H1 (cell line): ENCODE data around the gene SLC9A3. TPM values are rescaled to one million over a fixed set of nuclear protein-coding genes. Genes with fewer than 3 reads are reported as not detected.

Source experiments
- CTCF ChIA-PET: fragments of 300-600 bp; sonication (Branson Sonifier 250); formaldehyde crosslinking; loops from one replicate; lab custom pipeline; 2021; ENCODE audit not compliant: partially characterized antibody; lab: Charles Lee
- POLR2A ChIA-PET: fragments of 300-600 bp; sonication (Branson Sonifier 250); formaldehyde crosslinking; loops from one replicate; lab custom pipeline; 2021; ENCODE audit warnings: inconsistent platforms; ENCODE audit not compliant: partially characterized antibody; lab: Charles Lee
- DNase-seq, 2 experiments: peaks; one replicate each; pipeline versions ENCODE4 v3.0.0 to v3.0.0-alpha.2; 2010 to 2022; ENCODE audit warnings: low spot score in 2 of 2, low read depth in 1 of 2, mixed read lengths in 1 of 2
- FAIRE-seq: peaks from 2 replicates; lab custom pipeline; 2011; peaks lifted over from hg19 to GRCh38; lab: Jason Lieb, UNC
- H2AFZ ChIP-seq: 2 replicates; pipeline ENCODE4 v1.8.1; 2012; ENCODE audit warnings: low read length, inconsistent platforms
- H2AK5ac ChIP-seq: 2 replicates; pipeline ENCODE4 v1.6.1; 2013; ENCODE audit warnings: low read depth, low read length
- H2BK120ac ChIP-seq: replicated peaks from 2 replicates; pipeline ENCODE3; 2013; ENCODE audit warnings: low read depth, low read length, inconsistent platforms
- H2BK12ac ChIP-seq: 2 replicates; pipeline ENCODE4 v1.6.1; 2013; ENCODE audit warnings: low read depth, low read length
- H2BK15ac ChIP-seq: 2 replicates; pipeline ENCODE4 v1.6.1; 2013; ENCODE audit warnings: low read length
- H2BK20ac ChIP-seq: 2 replicates; pipeline ENCODE4 v1.6.1; 2013; ENCODE audit warnings: low read length
- H2BK5ac ChIP-seq: 2 replicates; pipeline ENCODE4 v1.6.1; 2013; ENCODE audit warnings: low read depth, low read length
- H3K14ac ChIP-seq: 2 replicates; pipeline ENCODE4 v1.6.1; 2013; ENCODE audit warnings: inconsistent platforms; ENCODE audit not compliant: insufficient read length
- H3K18ac ChIP-seq: 2 replicates; pipeline ENCODE4 v1.6.1; 2013; ENCODE audit warnings: low read length; ENCODE audit errors: extremely low read depth
- H3K23ac ChIP-seq: 2 replicates; pipeline ENCODE4 v1.6.1; 2013; ENCODE audit warnings: inconsistent platforms; ENCODE audit not compliant: insufficient read length
- H3K23me2 ChIP-seq: 2 replicates; pipeline ENCODE4 v1.6.1; 2013; ENCODE audit warnings: low read depth, low read length
- H3K27ac ChIP-seq: 2 replicates; pipeline ENCODE4 v1.6.1; 2011; ENCODE audit warnings: low read depth, low read length, inconsistent platforms
- H3K27me3 ChIP-seq, 4 experiments: replicated peaks in 1 of 4; 1 replicate in 1 of 4; 2 replicates in 3 of 4; pipeline versions ENCODE4 v1.6.1 to v1.8.1; 2011 to 2013; ENCODE audit warnings: low read length in 3 of 4, mild to moderate bottlenecking in 3 of 4, inconsistent platforms in 2 of 4, mixed read lengths in 2 of 4, moderate library complexity in 1 of 4; ENCODE audit not compliant: control insufficient read depth in 3 of 4, insufficient read depth in 3 of 4; ENCODE audit errors: extremely low read depth in 1 of 4
- H3K36me3 ChIP-seq, 4 experiments: 2 replicates each; pipeline versions ENCODE4 v1.6.1 to v1.8.1; 2011 to 2013; ENCODE audit warnings: mild to moderate bottlenecking in 4 of 4, low read length in 3 of 4, moderate library complexity in 2 of 4, control low read depth in 1 of 4, inconsistent platforms in 1 of 4; ENCODE audit not compliant: insufficient read depth in 4 of 4, control insufficient read depth in 2 of 4
- H3K4ac ChIP-seq: replicated peaks from 2 replicates; pipeline ENCODE3; 2013; ENCODE audit warnings: low read length, low read depth, mixed read lengths, inconsistent platforms; ENCODE audit not compliant: insufficient read length
- H3K4me1 ChIP-seq, 4 experiments: replicated peaks in 1 of 4; 1 replicate in 1 of 4; 2 replicates in 3 of 4; pipeline versions ENCODE4 v1.6.1 to v1.8.1; 2011 to 2013; ENCODE audit warnings: low read length in 3 of 4, inconsistent platforms in 2 of 4, mixed read lengths in 1 of 4; ENCODE audit not compliant: insufficient read depth in 4 of 4, control insufficient read depth in 3 of 4
- H3K4me2 ChIP-seq, 2 experiments: 2 replicates each; pipeline versions ENCODE4 v1.6.1 to v1.8.1; 2011 to 2013; ENCODE audit warnings: low read depth in 2 of 2, low read length in 2 of 2, control low read depth in 1 of 2, inconsistent platforms in 1 of 2, mild to moderate bottlenecking in 1 of 2; ENCODE audit not compliant: insufficient read depth in 1 of 2
- H3K4me3 ChIP-seq, 4 experiments: fragments of 200-600, 300-600 bp in 1 of 4; sonication (generic), shearing (Covaris generic), sonication (Bioruptor Twin) in 1 of 4; 2 replicates each; pipeline versions ENCODE4 v1.5.1 to v1.8.1; 2011 to 2016; ENCODE audit warnings: low read length in 4 of 4, low read depth in 3 of 4, control low read depth in 2 of 4, inconsistent platforms in 2 of 4, mild to moderate bottlenecking in 2 of 4, mixed read lengths in 1 of 4, moderate library complexity in 1 of 4; ENCODE audit not compliant: insufficient read depth in 2 of 4; ENCODE audit errors: extremely low read depth in 1 of 4
- H3K56ac ChIP-seq: replicated peaks from 2 replicates; pipeline ENCODE3; 2013; ENCODE audit warnings: low read depth, mild to moderate bottlenecking, mixed read lengths, low read length, inconsistent platforms; ENCODE audit not compliant: insufficient read length
- H3K79me1 ChIP-seq: 2 replicates; pipeline ENCODE4 v1.6.1; 2013; ENCODE audit warnings: low read depth, low read length, control low read depth
- H3K79me2 ChIP-seq, 2 experiments: 2 replicates each; pipeline versions ENCODE4 v1.6.1 to v1.8.1; 2012 to 2013; ENCODE audit warnings: low read length in 2 of 2, mild to moderate bottlenecking in 2 of 2, inconsistent platforms in 1 of 2; ENCODE audit not compliant: insufficient read depth in 2 of 2, control insufficient read depth in 1 of 2
- H3K9ac ChIP-seq, 4 experiments: replicated peaks in 1 of 4; 1 replicate in 1 of 4; 2 replicates in 3 of 4; pipeline versions ENCODE4 v1.6.1 to v1.8.1; 2011 to 2013; ENCODE audit warnings: low read depth in 3 of 4, low read length in 3 of 4, control low read depth in 2 of 4, mild to moderate bottlenecking in 2 of 4, moderate library complexity in 2 of 4, inconsistent platforms in 1 of 4; ENCODE audit errors: extremely low read depth in 1 of 4
- H3K9me3 ChIP-seq, 2 experiments: 2 replicates each; pipeline versions ENCODE4 v1.6.1 to v1.8.1; 2012 to 2013; ENCODE audit warnings: mild to moderate bottlenecking in 2 of 2, moderate library complexity in 2 of 2, control low read depth in 1 of 2, inconsistent platforms in 1 of 2, low read depth in 1 of 2, low read length in 1 of 2, mixed read lengths in 1 of 2; ENCODE audit not compliant: insufficient read depth in 2 of 2
- H4K20me1 ChIP-seq, 2 experiments: replicated peaks in 1 of 2; 2 replicates each; pipeline versions ENCODE3 to v1.8.1; 2011 to 2013; ENCODE audit warnings: inconsistent platforms in 2 of 2, low read length in 2 of 2, mild to moderate bottlenecking in 1 of 2; ENCODE audit not compliant: insufficient read depth in 2 of 2, control insufficient read depth in 1 of 2
- H4K5ac ChIP-seq: 2 replicates; pipeline ENCODE4 v1.6.1; 2013; ENCODE audit warnings: low read length, low read depth, mixed read lengths, inconsistent platforms; ENCODE audit not compliant: insufficient read length
- H4K8ac ChIP-seq: 2 replicates; pipeline ENCODE4 v1.8.0; 2013; ENCODE audit warnings: mild to moderate bottlenecking, moderate library complexity, low read length, inconsistent platforms; ENCODE audit not compliant: insufficient read depth; ENCODE audit errors: extremely low read depth
- H4K91ac ChIP-seq: replicated peaks from 2 replicates; pipeline ENCODE3; 2013; ENCODE audit warnings: low read length, mixed read lengths, inconsistent platforms; ENCODE audit not compliant: insufficient read length
- KDM5A ChIP-seq: fragments of 200-600 bp; IDR thresholded peaks from 2 replicates; pipeline ENCODE4 v1.7.1; 2012; ENCODE audit warnings: mild to moderate bottlenecking, low read length, inconsistent platforms, mixed read lengths
- RBBP5 ChIP-seq: IDR thresholded peaks from 2 replicates; pipeline ENCODE4 v1.7.1; 2012; ENCODE audit warnings: low read depth, mild to moderate bottlenecking, inconsistent platforms, low read length, moderate library complexity, borderline replicate concordance
- ZNF274 ChIP-seq: IDR thresholded peaks from 2 replicates; pipeline ENCODE4 v1.7.0; 2012; ENCODE audit warnings: low read length, borderline replicate concordance; ENCODE audit errors: extremely low read depth
- WGBS, 2 experiments: shearing (Covaris generic) in 1 of 2; methylation state at CpG; one replicate each; pipeline versions ENCODE4 v1.1.6 to v1.1.7; 2013 to 2015; ENCODE audit warnings: low lambda C conversion rate in 2 of 2, mixed read lengths in 2 of 2, inconsistent platforms in 1 of 2, low coverage in 1 of 2, missing lambda C conversion rate in 1 of 2; ENCODE audit not compliant: insufficient replicate concordance in 2 of 2, insufficient coverage in 1 of 2, insufficient read length in 1 of 2; ENCODE audit errors: extremely low coverage in 1 of 2, missing lambda C conversion rate in 1 of 2; 5-methylcytosine and 5-hydroxymethylcytosine counted together
- polyA plus RNA-seq, 7 experiments: library from polyadenylated mRNA; depleted of rRNA in 3 of 7; stranded (reverse) in 5 of 7; unstranded in 2 of 7; fragments of >200 nt in 5 of 7; fragments of 200-250 nt in 2 of 7; gene quantifications; 1 replicate in 5 of 7; 2 replicates in 1 of 7; 4 replicates in 1 of 7; pipeline versions ENCODE4 v1.2.1 to v1.2.3, GENCODE V29; 2011 to 2013; ENCODE audit warnings: missing spikeins in 2 of 7, mixed read lengths in 2 of 7
- total RNA-seq: library from RNA; stranded (reverse); fragmentation: NEBNext Ultra II Directional; extraction: Animal tissue kit (Norgen Biotek cat#: 25700); gene quantifications from 2 replicates; pipeline ENCODE4 v1.2.1, GENCODE V29; 2021

SLC9A3 gene
- total and polyA plus RNA-seq, 2 of the 8 experiments (the other 6 are each of a cell fraction or from before 2014, with no cell fraction given), result 0.95 to 1.0 TPM

GRCh38 chr5:542319-543311, 18.4 kb upstream of the SLC9A3 start:
- H3K4me2 ChIP-seq, result no peak overlapping the region
- H4K91ac ChIP-seq, result no peak overlapping the region
- no peaks in the 10 kb centered on the region; a peak in 2 of 7 replicates for H3K27me3 ChIP-seq
- no peak overlapping the region for H3K18ac ChIP-seq
- TF ChIP-seq ZNF274, result no peak
- TF ChIP-seq RBBP5, result no peak
- no peak for TF ChIP-seq KDM5A
- H3K9me3 ChIP-seq, result no peaks in the 10 kb centered on the region
- H4K8ac ChIP-seq, result 0 out of 2 replicates have a peak overlapping the region, but pooled peaks have one; percentile 25
- H4K20me1 ChIP-seq, result peaks cover 0 to 2% of the 10 kb centered on the region in 2 experiments
- H3K14ac ChIP-seq, result no peak overlapping the region
- no peak overlapping the region for H2BK5ac ChIP-seq
- CTCF ChIA-PET, result interaction anchor here (0.6 to 2.0 kb wide), 7 partner anchors 9 to 152 kb away, joined by 3 to 5 read pairs (median 4); no protein-coding TSS in a partner anchor
- no peak overlapping the region for H3K56ac ChIP-seq
- no peak overlapping the region for H2AFZ ChIP-seq
- DNase-seq (no peak), FAIRE-seq (no peak)
- no peak overlapping the region for H3K23ac ChIP-seq
- POLR2A ChIA-PET, result interaction anchor here (0.7 kb wide), 1 partner anchor 101 kb away, joined by 3 read pairs; no protein-coding TSS in a partner anchor
- H2BK15ac ChIP-seq, result no peak overlapping the region
- no peak overlapping the region for H3K4ac ChIP-seq
- H3K27ac ChIP-seq, result no peak overlapping the region
- peak overlapping the region; percentile 39; the same call in 1 of the 2 replicates for H2AK5ac ChIP-seq
- peak overlapping the region; percentile 27; the same call in 1 of the 2 replicates for H2BK12ac ChIP-seq
- H3K4me1 ChIP-seq, result no peaks in the 10 kb centered on the region
- no peaks in the 10 kb centered on the region for H3K79me1 ChIP-seq
- 86% methylated on average over 30 of the region's 32 CpGs; no CpG with 5 or more reads in 1 of the 2 experiments for WGBS, 2 experiments
- no peaks in the 10 kb centered on the region for H3K79me2 ChIP-seq
- H3K36me3 ChIP-seq, result no peaks in the 10 kb centered on the region
- no peak overlapping the region for H3K9ac ChIP-seq
- H2BK120ac ChIP-seq, result no peak overlapping the region
- H3K23me2 ChIP-seq, result no peaks in the 10 kb centered on the region
- no peak overlapping the region for H2BK20ac ChIP-seq
- H3K4me3 ChIP-seq, result no peak overlapping the region
- no peak overlapping the region for H4K5ac ChIP-seq
